Liver (tissue), 9 donors: ENCODE results near the gene MIF4GD. TPM values are rescaled to one million over a fixed set of nuclear protein-coding genes. Genes with fewer than 3 reads are reported as not detected.

Source experiments
- DNase-seq: peaks from one replicate; pipeline ENCODE4 v3.0.0-alpha.2; 2017; ENCODE audit warnings: low spot score
- H3K27ac ChIP-seq, 2 donors: one replicate each; pipeline ENCODE4 v1.7.0; 2013; ENCODE audit warnings: inconsistent platforms in 2 of 2, low read length in 2 of 2, control low read depth in 1 of 2, low read depth in 1 of 2, mild to moderate bottlenecking in 1 of 2
- H3K27me3 ChIP-seq, 4 donors: one replicate each; pipeline versions ENCODE4 v1.6.1 to v1.7.0; 2013; ENCODE audit warnings: low read length in 3 of 4, inconsistent platforms in 1 of 4, mild to moderate bottlenecking in 1 of 4, moderate library complexity in 1 of 4; ENCODE audit not compliant: control insufficient read depth in 4 of 4, insufficient read depth in 4 of 4
- H3K36me3 ChIP-seq, 4 donors: one replicate each; pipeline versions ENCODE4 v1.6.1 to v1.7.0; 2013; ENCODE audit warnings: low read length in 3 of 4, mild to moderate bottlenecking in 3 of 4, low read depth in 1 of 4, moderate library complexity in 1 of 4; ENCODE audit not compliant: control insufficient read depth in 4 of 4, insufficient read depth in 3 of 4
- H3K4me1 ChIP-seq, 4 donors: one replicate each; pipeline versions ENCODE4 v1.6.1 to v1.7.0; 2013; ENCODE audit warnings: low read length in 3 of 4, mild to moderate bottlenecking in 3 of 4, moderate library complexity in 1 of 4; ENCODE audit not compliant: control insufficient read depth in 4 of 4, insufficient read depth in 4 of 4
- H3K4me3 ChIP-seq, 3 donors: one replicate each; pipeline versions ENCODE4 v1.6.1 to v1.7.0; 2013; ENCODE audit warnings: low read length in 3 of 3, control low read depth in 1 of 3, low read depth in 1 of 3, mild to moderate bottlenecking in 1 of 3
- H3K9ac ChIP-seq, 2 donors: one replicate each; pipeline ENCODE4 v1.7.0; 2013; ENCODE audit warnings: low read length in 2 of 2, mild to moderate bottlenecking in 2 of 2, moderate library complexity in 2 of 2, control low read depth in 1 of 2, low read depth in 1 of 2
- H3K9me3 ChIP-seq, 4 donors: one replicate each; pipeline versions ENCODE4 v1.6.1 to v1.7.0; 2013; ENCODE audit warnings: low read length in 3 of 4; ENCODE audit not compliant: control insufficient read depth in 4 of 4
- ATF3 ChIP-seq: IDR thresholded peaks from 2 replicates; pipeline ENCODE4 v1.6.1; 2016; ENCODE audit warnings: antibody characterized with exemption
- CTCF ChIP-seq: fragments of 150-350 bp; IDR thresholded peaks from 2 replicates; pipeline ENCODE4 v1.5.1; 2017; ENCODE audit warnings: improper control_type of control experiment, low read depth, low read length; ENCODE audit not compliant: missing input control
- EGR1 ChIP-seq, 2 donors: IDR thresholded peaks; 2 replicates each; pipeline ENCODE4 v1.6.1; 2016 to 2018; ENCODE audit warnings: antibody characterized with exemption in 2 of 2, low read depth in 2 of 2
- FOXA1 ChIP-seq: IDR thresholded peaks from 2 replicates; pipeline ENCODE4 v1.6.1; 2016; ENCODE audit warnings: antibody characterized with exemption
- FOXA2 ChIP-seq: IDR thresholded peaks from 2 replicates; pipeline ENCODE4 v1.6.1; 2016; ENCODE audit warnings: antibody characterized with exemption
- GABPA ChIP-seq, 2 donors: IDR thresholded peaks in 1 of 2; conservative IDR thresholded peaks in 1 of 2; 2 replicates each; pipeline ENCODE4 v1.6.1; 2016; ENCODE audit warnings: antibody characterized with exemption in 2 of 2, mild to moderate bottlenecking in 1 of 2, moderate library complexity in 1 of 2
- HNF4A ChIP-seq, 2 donors: conservative IDR thresholded peaks; 2 replicates each; pipeline ENCODE4 v1.6.1; 2016; ENCODE audit warnings: antibody characterized with exemption in 2 of 2, mild to moderate bottlenecking in 2 of 2
- HNF4G ChIP-seq: IDR thresholded peaks from 2 replicates; pipeline ENCODE4 v1.6.1; 2016; ENCODE audit warnings: antibody characterized with exemption
- JUND ChIP-seq, 2 donors: IDR thresholded peaks; 2 replicates each; pipeline ENCODE4 v1.6.1; 2016; ENCODE audit warnings: antibody characterized with exemption in 2 of 2
- MAX ChIP-seq: IDR thresholded peaks from 2 replicates; pipeline ENCODE4 v1.6.1; 2016; ENCODE audit warnings: antibody characterized with exemption
- NR2F2 ChIP-seq: IDR thresholded peaks from 2 replicates; pipeline ENCODE4 v1.6.1; 2016; ENCODE audit warnings: antibody characterized with exemption
- RAD21 ChIP-seq, 2 donors: IDR thresholded peaks; 2 replicates each; pipeline ENCODE4 v1.6.1; 2016; ENCODE audit warnings: antibody characterized with exemption in 2 of 2, mild to moderate bottlenecking in 2 of 2
- RXRA ChIP-seq, 2 donors: IDR thresholded peaks; 2 replicates each; pipeline ENCODE4 v1.6.1; 2017 to 2018; ENCODE audit warnings: antibody characterized with exemption in 2 of 2, mild to moderate bottlenecking in 1 of 2
- TAF1 ChIP-seq: conservative IDR thresholded peaks from 2 replicates; pipeline ENCODE4 v1.6.1; 2016; ENCODE audit warnings: antibody characterized with exemption, mild to moderate bottlenecking
- YY1 ChIP-seq: IDR thresholded peaks from 2 replicates; pipeline ENCODE4 v1.6.1; 2016; ENCODE audit warnings: antibody characterized with exemption, mild to moderate bottlenecking
- WGBS: extraction: QIAGEN DNeasy Blood & Tissue Kit; methylation state at CpG from one replicate; pipeline ENCODE4 v1.1.7; 2013; 5-methylcytosine and 5-hydroxymethylcytosine counted together
- polyA plus RNA-seq, 2 donors: library from polyadenylated mRNA; stranded (reverse) in 1 of 2; unstranded in 1 of 2; fragments of 200-250 nt in 1 of 2; fragments of >200 nt in 1 of 2; fragmentation: Nextera tagmentation in 1 of 2; extraction: Ambion mirVana in 1 of 2; gene quantifications; one replicate each; pipeline versions ENCODE4 v1.2.1 to v1.2.3, GENCODE V29; 2013 to 2015
- total RNA-seq, 2 donors: library from RNA; depleted of rRNA; stranded (reverse); fragments of >200 nt; gene quantifications; one replicate each; pipeline ENCODE4 v1.2.3, GENCODE V29; 2014
- TF ChIP-seq, protein P1 (sequence below): IDR thresholded peaks from 2 replicates; pipeline ENCODE4 v1.6.1; 2016; ENCODE audit warnings: antibody characterized with exemption, mild to moderate bottlenecking
- TF ChIP-seq, protein P2 (sequence below): IDR thresholded peaks from 2 replicates; pipeline ENCODE4 v1.6.1; 2016; ENCODE audit warnings: antibody characterized with exemption
- donor health status: healthy.
- donor health status: healthy.
- donor health status: healthy.
- donor health status: healthy.
- donor health status: healthy.

MIF4GD gene
- total and polyA plus RNA-seq, 4 donors = 6.2 to 13.6 (median 9.7) TPM

DNA sequence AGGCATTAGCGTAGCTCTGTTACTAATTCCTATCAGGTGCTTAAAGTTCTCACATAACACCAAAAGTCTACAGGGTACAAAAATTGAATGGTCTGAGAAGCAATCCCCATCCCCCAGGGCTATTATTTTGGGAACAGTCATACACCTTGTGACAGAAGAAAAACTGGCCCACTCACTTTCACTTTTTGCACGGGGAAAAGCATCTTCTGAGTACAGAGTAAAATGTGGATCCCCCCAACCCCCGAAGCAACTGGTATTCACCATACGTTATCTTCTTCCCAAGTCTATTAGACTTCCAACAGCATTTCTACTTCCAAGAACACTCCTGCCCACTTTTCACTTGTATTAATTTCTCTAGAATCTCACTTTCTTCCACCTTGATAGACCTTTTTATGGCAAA is 21.5 kb downstream of the MIF4GD start:
- H3K9me3 ChIP-seq = no peaks in the 10 kb centered on the region
- no peak overlapping the region for H3K4me3 ChIP-seq
- no peak overlapping the region for H3K9ac ChIP-seq
- H3K4me1 ChIP-seq = peaks cover 0 to 4% (median 0%) of the 10 kb centered on the region in 4 donors
- 82% methylated on average over 4 of the region's 4 CpGs for WGBS
- DNase-seq = no peak
- H3K36me3 ChIP-seq = peaks cover 3 to 21% (median 9%) of the 10 kb centered on the region in 4 donors
- no peak overlapping the region for H3K27ac ChIP-seq
- no peak for TF ChIP-seq TAF1
- TF ChIP-seq JUND (IDR thresholded peaks at IDR 0.05) = no peak
- no peak for TF ChIP-seq HNF4G
- TF ChIP-seq FOXA1 = no peak
- no peak for TF ChIP-seq CTCF
- no peak for TF ChIP-seq HNF4A (conservative IDR thresholded peaks at IDR 0.05)
- TF ChIP-seq NR2F2 = no peak
- TF ChIP-seq EGR1 (IDR thresholded peaks at IDR 0.05; ENCODE audit: low read depth in 2 of 2) = no peak
- no peak for TF ChIP-seq YY1
- no peaks in the 10 kb centered on the region for H3K27me3 ChIP-seq

GRCh38 chr17:75246404-75246803 is 24.6 kb downstream of the MIF4GD start:
- WGBS = 96% methylated on average over 12 of the region's 12 CpGs
- TF ChIP-seq RAD21 (IDR thresholded peaks at IDR 0.05) (no peak), ATF3 (no peak), FOXA1 (no peak), TAF1 (no peak), HNF4G (no peak), HNF4A (conservative IDR thresholded peaks at IDR 0.05) (no peak), MAX (no peak), CTCF (no peak), JUND (IDR thresholded peaks at IDR 0.05) (no peak), EGR1 (IDR thresholded peaks at IDR 0.05; ENCODE audit: low read depth in 2 of 2) (no peak), GABPA (IDR thresholded peaks at IDR 0.05 in 1 of 2, conservative IDR thresholded peaks at IDR 0.05 in 1 of 2) (no peak), NR2F2 (no peak), FOXA2 (no peak), RXRA (IDR thresholded peaks at IDR 0.05) (no peak)
- TF ChIP-seq, protein P1, sequence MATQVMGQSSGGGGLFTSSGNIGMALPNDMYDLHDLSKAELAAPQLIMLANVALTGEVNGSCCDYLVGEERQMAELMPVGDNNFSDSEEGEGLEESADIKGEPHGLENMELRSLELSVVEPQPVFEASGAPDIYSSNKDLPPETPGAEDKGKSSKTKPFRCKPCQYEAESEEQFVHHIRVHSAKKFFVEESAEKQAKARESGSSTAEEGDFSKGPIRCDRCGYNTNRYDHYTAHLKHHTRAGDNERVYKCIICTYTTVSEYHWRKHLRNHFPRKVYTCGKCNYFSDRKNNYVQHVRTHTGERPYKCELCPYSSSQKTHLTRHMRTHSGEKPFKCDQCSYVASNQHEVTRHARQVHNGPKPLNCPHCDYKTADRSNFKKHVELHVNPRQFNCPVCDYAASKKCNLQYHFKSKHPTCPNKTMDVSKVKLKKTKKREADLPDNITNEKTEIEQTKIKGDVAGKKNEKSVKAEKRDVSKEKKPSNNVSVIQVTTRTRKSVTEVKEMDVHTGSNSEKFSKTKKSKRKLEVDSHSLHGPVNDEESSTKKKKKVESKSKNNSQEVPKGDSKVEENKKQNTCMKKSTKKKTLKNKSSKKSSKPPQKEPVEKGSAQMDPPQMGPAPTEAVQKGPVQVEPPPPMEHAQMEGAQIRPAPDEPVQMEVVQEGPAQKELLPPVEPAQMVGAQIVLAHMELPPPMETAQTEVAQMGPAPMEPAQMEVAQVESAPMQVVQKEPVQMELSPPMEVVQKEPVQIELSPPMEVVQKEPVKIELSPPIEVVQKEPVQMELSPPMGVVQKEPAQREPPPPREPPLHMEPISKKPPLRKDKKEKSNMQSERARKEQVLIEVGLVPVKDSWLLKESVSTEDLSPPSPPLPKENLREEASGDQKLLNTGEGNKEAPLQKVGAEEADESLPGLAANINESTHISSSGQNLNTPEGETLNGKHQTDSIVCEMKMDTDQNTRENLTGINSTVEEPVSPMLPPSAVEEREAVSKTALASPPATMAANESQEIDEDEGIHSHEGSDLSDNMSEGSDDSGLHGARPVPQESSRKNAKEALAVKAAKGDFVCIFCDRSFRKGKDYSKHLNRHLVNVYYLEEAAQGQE = no peak
- TF ChIP-seq, protein P2, sequence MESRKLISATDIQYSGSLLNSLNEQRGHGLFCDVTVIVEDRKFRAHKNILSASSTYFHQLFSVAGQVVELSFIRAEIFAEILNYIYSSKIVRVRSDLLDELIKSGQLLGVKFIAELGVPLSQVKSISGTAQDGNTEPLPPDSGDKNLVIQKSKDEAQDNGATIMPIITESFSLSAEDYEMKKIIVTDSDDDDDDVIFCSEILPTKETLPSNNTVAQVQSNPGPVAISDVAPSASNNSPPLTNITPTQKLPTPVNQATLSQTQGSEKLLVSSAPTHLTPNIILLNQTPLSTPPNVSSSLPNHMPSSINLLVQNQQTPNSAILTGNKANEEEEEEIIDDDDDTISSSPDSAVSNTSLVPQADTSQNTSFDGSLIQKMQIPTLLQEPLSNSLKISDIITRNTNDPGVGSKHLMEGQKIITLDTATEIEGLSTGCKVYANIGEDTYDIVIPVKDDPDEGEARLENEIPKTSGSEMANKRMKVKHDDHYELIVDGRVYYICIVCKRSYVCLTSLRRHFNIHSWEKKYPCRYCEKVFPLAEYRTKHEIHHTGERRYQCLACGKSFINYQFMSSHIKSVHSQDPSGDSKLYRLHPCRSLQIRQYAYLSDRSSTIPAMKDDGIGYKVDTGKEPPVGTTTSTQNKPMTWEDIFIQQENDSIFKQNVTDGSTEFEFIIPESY = no peak
- peaks cover 0 to 4% (median 0%) of the 10 kb centered on the region in 4 donors for H3K4me1 ChIP-seq
- DNase-seq = no peak
- peaks cover 7 to 51% (median 24%) of the 10 kb centered on the region in 4 donors for H3K36me3 ChIP-seq
- H3K9me3 ChIP-seq = no peaks in the 10 kb centered on the region
- no peak overlapping the region for H3K9ac ChIP-seq
- no peaks in the 10 kb centered on the region for H3K27me3 ChIP-seq
- no peak overlapping the region for H3K4me3 ChIP-seq
- H3K27ac ChIP-seq = no peak overlapping the region
